Stimulated activated CD8-positive, alpha-beta memory T cell treated with anti-CD3 and anti-CD28 coated beads, Interleukin-12 subunit alpha, Interleukin-12 subunit beta, amount 100 ng/mL, for 24 hours (primary cell): ENCODE measurements around the gene PDCD2.
"Not testable (repeated sequence)": the region's sequence is repeated elsewhere in the genome, so short reads cannot be mapped to it uniquely, and the experiment has no call there.

ENCODE experiments used
- DNase-seq: peaks from one replicate; pipeline ENCODE4 v3.0.0-alpha.2; 2020; ENCODE audit errors: extremely low read depth

Gene PDCD2

GRCh38 chr6:170552765-170553533, 31.5 kb downstream of the PDCD2 start, which contains the start of gene PSMB1:
Gene PSMB1 (minus strand): TSS chr6:170553307. CDS start chr6:170553242, 65 bp downstream.
- DNase-seq, result peak; percentile 70

GRCh38 chr6:170545405-170545804, 39.0 kb downstream of the PDCD2 start:
- no peak for DNase-seq

GRCh38 chr6:170542031-170542719, 42.3 kb downstream of the PDCD2 start:
- DNase-seq, result no peak

GRCh38 chr6:170537329-170537728, 47.1 kb downstream of the PDCD2 start:
- no peak for DNase-seq

GRCh38 chr6:170536671-170537070, 47.8 kb downstream of the PDCD2 start:
- no peak for DNase-seq

DNA sequence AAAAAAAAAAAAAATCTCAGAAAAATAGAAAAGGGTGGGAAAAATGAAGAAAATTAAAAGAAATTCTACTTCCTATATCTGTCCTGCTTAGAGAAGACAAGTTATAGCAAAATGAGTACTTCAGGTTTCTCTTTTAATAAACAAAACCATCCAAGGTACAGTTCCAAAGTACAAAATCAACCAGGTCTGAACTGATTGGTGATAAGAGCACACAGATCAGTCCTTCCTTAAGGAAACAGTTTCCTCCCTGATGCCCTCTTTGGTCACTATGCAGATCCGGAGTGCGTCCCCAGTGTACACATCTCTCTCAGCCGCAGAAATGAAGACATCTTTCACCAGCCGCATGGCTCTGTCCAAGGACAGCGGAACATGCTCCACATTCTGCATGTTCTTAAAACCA, 49.4 kb downstream of the PDCD2 start:
- no peak for DNase-seq

DNA sequence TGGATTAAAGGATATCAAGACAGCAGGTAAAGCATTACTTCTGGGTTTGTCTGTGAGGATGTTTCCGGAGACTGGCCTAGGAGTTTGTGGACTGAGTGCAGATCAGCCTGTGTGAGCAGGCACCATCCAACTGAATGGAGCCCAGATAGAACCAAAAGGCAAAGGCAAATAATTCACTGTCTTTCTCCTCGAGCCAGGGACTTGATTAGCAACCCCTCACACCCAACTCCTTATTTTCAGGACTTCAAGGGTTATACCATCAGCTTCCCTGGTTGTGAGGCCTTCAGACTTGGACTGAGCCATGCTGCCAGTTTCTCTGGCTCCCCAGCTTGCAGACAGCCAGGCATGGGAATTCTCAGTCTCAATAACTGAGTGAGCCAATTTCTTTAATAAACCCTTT, 50.6 kb downstream of the PDCD2 start:
- no peak for DNase-seq

GRCh38 chr6:170532867-170533488, 51.5 kb downstream of the PDCD2 start:
- DNase-seq, result no peak

- no peak for DNase-seq
These were observed 54.5 kb downstream of the PDCD2 start for GRCh38 chr6:170529839-170530469.

- not testable (repeated sequence) for DNase-seq
These were observed 56.4 kb downstream of the PDCD2 start for GRCh38 chr6:170527995-170528394.

DNA sequence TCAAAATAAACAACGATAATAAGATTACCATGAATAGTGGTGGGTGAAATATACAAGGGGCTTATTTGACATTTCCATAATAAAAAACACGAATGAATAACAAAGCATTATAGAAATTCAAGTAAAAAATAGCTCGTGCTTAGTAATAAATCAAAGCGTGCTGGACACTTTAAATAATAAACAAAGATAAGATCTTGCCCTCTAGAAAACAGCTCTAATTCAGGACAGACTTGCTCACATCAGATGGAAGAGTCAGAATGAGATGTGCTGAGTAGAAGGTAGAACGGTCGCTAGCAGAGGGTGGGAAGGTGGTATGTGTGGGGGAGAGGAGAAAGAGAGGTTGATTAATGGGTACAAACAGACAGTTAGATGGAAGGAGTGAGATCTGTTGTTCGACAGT, 58.6 kb downstream of the PDCD2 start:
- DNase-seq, result no peak
